HCT116 (cell line): Measurements from ENCODE around the gene CCR7. TPM values are rescaled to one million over a fixed set of nuclear protein-coding genes. Genes with fewer than 3 reads are reported as not detected.

Source experiments
- ATAC-seq: fragments of 200-7000 bp; cut with Tn5 transposase; 2 replicates; pipeline ENCODE4 v1.9.1; 2020; ENCODE audit warnings: mild to moderate bottlenecking, moderate library complexity
- BruUV-seq: library from RNA; stranded (reverse); fragments of 400-500 nt; replicated peaks from 2 replicates; lab custom pipeline; 2021; lab: Mats Ljungman, UMichigan
- CTCF ChIA-PET: fragments of 300-600 bp; sonication (Branson Sonifier 250); formaldehyde crosslinking; loops from one replicate; lab custom pipeline; 2021; ENCODE audit warnings: antibody characterized with exemption; lab: Charles Lee
- POLR2A ChIA-PET: fragments of 300-600, 350-600 bp; sonication (Branson Sonifier 250); formaldehyde crosslinking; loops from one replicate; lab custom pipeline; 2021; ENCODE audit warnings: antibody characterized with exemption; lab: Charles Lee
- RAD21 ChIA-PET, 2 experiments: fragments of 300-600 bp; sonication (Branson Sonifier 250); formaldehyde crosslinking; loops; one replicate each; lab custom pipeline; 2023; ENCODE audit warnings: low total read pairs in 2 of 2; ENCODE audit not compliant: uncharacterized antibody in 2 of 2, unreplicated experiment in 2 of 2, low non-redundant PET in 1 of 2; lab: Charles Lee
- DNase-seq: peaks from one replicate; pipeline ENCODE4 v3.0.0-alpha.2; 2010; ENCODE audit warnings: low read depth, low spot score
- H2AFZ ChIP-seq: fragments of 200-600 bp; shearing (Covaris generic), sonication (generic); 2 replicates; pipeline ENCODE4 v1.6.1; 2017; ENCODE audit warnings: low read depth, mixed run types, mixed read lengths, antibody characterized with exemption, low read length; ENCODE audit not compliant: poor library complexity, severe bottlenecking
- H3K27ac ChIP-seq: 2 replicates; pipeline ENCODE4 v1.5.1; 2012; ENCODE audit warnings: low read depth, low read length
- H3K27me3 ChIP-seq: fragments of 200-600 bp; sonication (generic); 2 replicates; pipeline ENCODE4 v1.6.1; 2016; ENCODE audit warnings: mixed run types, low read length, mixed read lengths; ENCODE audit not compliant: insufficient read depth
- H3K36me3 ChIP-seq, 2 experiments: fragments of 200-500 bp in 1 of 2; fragments of 200-600 bp in 1 of 2; sonication (Bioruptor generic) in 1 of 2; sonication (generic) in 1 of 2; 2 replicates each; pipeline versions ENCODE4 v1.5.1 to v1.6.1; 2014 to 2016; ENCODE audit warnings: low read length in 2 of 2, inconsistent platforms in 1 of 2, mixed read lengths in 1 of 2, mixed run types in 1 of 2; ENCODE audit not compliant: insufficient read depth in 2 of 2, control insufficient read depth in 1 of 2
- H3K4me1 ChIP-seq, 2 experiments: fragments of 200-600 bp in 1 of 2; sonication (generic) in 1 of 2; 2 replicates each; pipeline versions ENCODE4 v1.5.1 to v1.6.1; 2012 to 2017; ENCODE audit warnings: low read length in 2 of 2, inconsistent platforms in 1 of 2, mild to moderate bottlenecking in 1 of 2, mixed read lengths in 1 of 2, mixed run types in 1 of 2, moderate library complexity in 1 of 2; ENCODE audit not compliant: insufficient read depth in 2 of 2, control insufficient read depth in 1 of 2
- H3K4me2 ChIP-seq: fragments of 200-600 bp; sonication (generic); 2 replicates; pipeline ENCODE4 v1.6.1; 2017; ENCODE audit warnings: mixed run types, low read length, mixed read lengths
- H3K4me3 ChIP-seq, 2 experiments: fragments of 200-600 bp in 1 of 2; sonication (generic) in 1 of 2; replicated peaks in 1 of 2; 2 replicates each; pipeline ENCODE4 v1.5.1; 2011 to 2016; ENCODE audit warnings: low read length in 2 of 2, control low read depth in 1 of 2, low read depth in 1 of 2, mild to moderate bottlenecking in 1 of 2, mixed read lengths in 1 of 2, mixed run types in 1 of 2
- H3K79me2 ChIP-seq: fragments of 200-600 bp; sonication (generic); 2 replicates; pipeline ENCODE4 v1.6.1; 2017; ENCODE audit warnings: mild to moderate bottlenecking, mixed run types, low read length, moderate library complexity, mixed read lengths; ENCODE audit not compliant: insufficient read depth
- H3K9ac ChIP-seq: fragments of 200-600 bp; sonication (generic); 2 replicates; pipeline ENCODE4 v1.6.1; 2016; ENCODE audit warnings: low read length, mixed read lengths
- H3K9me2 ChIP-seq: fragments of 200-600 bp; sonication (generic), shearing (Covaris generic); 2 replicates; pipeline ENCODE4 v1.6.1; 2017; ENCODE audit warnings: mixed run types, mild to moderate bottlenecking, moderate library complexity; ENCODE audit not compliant: insufficient read depth
- H3K9me3 ChIP-seq, 2 experiments: fragments of 200-500 bp in 1 of 2; fragments of 200-600 bp in 1 of 2; sonication (Bioruptor generic) in 1 of 2; sonication (generic) in 1 of 2; 2 replicates each; pipeline ENCODE4 v1.6.1; 2014 to 2017; ENCODE audit warnings: low read length in 2 of 2, mixed read lengths in 2 of 2, inconsistent platforms in 1 of 2, low read depth in 1 of 2, mild to moderate bottlenecking in 1 of 2, mixed run types in 1 of 2, moderate library complexity in 1 of 2; ENCODE audit not compliant: control insufficient read depth in 1 of 2, insufficient read depth in 1 of 2
- H4K20me1 ChIP-seq: fragments of 200-600 bp; sonication (generic), shearing (Covaris generic); 2 replicates; pipeline ENCODE4 v1.6.1; 2017; ENCODE audit warnings: mixed run types, mild to moderate bottlenecking, moderate library complexity; ENCODE audit not compliant: insufficient read depth
- CBX3 ChIP-seq: IDR thresholded peaks from 2 replicates; pipeline ENCODE4 v1.6.1; 2012; ENCODE audit warnings: low read depth
- CEBPB ChIP-seq: IDR thresholded peaks from 2 replicates; pipeline ENCODE4 v1.6.1; 2012; ENCODE audit warnings: low read depth
- EZH2phosphoT487 ChIP-seq: fragments of 200-600 bp; IDR thresholded peaks from 2 replicates; pipeline ENCODE4 v1.6.1; 2018; ENCODE audit warnings: antibody characterized with exemption, borderline replicate concordance
- JUND ChIP-seq: IDR thresholded peaks from 2 replicates; pipeline ENCODE4 v1.6.1; 2012
- RAD21 ChIP-seq: IDR thresholded peaks from 2 replicates; pipeline ENCODE4 v1.6.1; 2012; ENCODE audit warnings: low read depth, mild to moderate bottlenecking
- SRF ChIP-seq: IDR thresholded peaks from 2 replicates; pipeline ENCODE4 v1.6.1; 2012; ENCODE audit warnings: low read depth
- TCF7L2 ChIP-seq: IDR thresholded peaks from 2 replicates; pipeline ENCODE4 v1.7.0; 2011; ENCODE audit warnings: borderline replicate concordance, inconsistent platforms; ENCODE audit not compliant: insufficient read depth, insufficient read length; ENCODE audit errors: extremely low read depth
- YY1 ChIP-seq: IDR thresholded peaks from 2 replicates; pipeline ENCODE4 v1.6.1; 2011; ENCODE audit warnings: low read length, low read depth, moderate library complexity, mild to moderate bottlenecking; ENCODE audit not compliant: insufficient replicate concordance; ENCODE audit errors: extremely low read depth
- ZFX ChIP-seq: fragments of 450-650 bp; IDR thresholded peaks from 2 replicates; pipeline ENCODE4 v1.6.1; 2017
- ZNF274 ChIP-seq: fragments of 200-500 bp; sonication (Bioruptor generic); IDR thresholded peaks from 2 replicates; pipeline ENCODE4 v1.6.1; 2014; ENCODE audit warnings: mild to moderate bottlenecking, low read depth, low read length, inconsistent platforms
- intact Hi-C: fragments of 100-400 bp; cut with micrococcal nuclease; formaldehyde crosslinking; loops from 2 replicates; pipeline ENCODE4 v1.10.0; 2022
- total RNA-seq: library from RNA; stranded (reverse); gene quantifications from one replicate; pipeline ENCODE4 v1.2.1, GENCODE V29; 2021; ENCODE audit not compliant: unreplicated experiment
- TF ChIP-seq, protein P1 (sequence below): IDR thresholded peaks from 2 replicates; pipeline ENCODE4 v1.6.1; 2012; ENCODE audit warnings: low read depth
- TF ChIP-seq, protein P2 (sequence below): IDR thresholded peaks from 2 replicates; pipeline ENCODE4 v1.6.1; 2012
- TF ChIP-seq, protein P3 (sequence below): IDR thresholded peaks from 2 replicates; pipeline ENCODE4 v1.6.1; 2012
- TF ChIP-seq, protein P4 (sequence below): IDR thresholded peaks from 2 replicates; pipeline ENCODE4 v1.6.1; 2011; ENCODE audit warnings: mild to moderate bottlenecking, low read length, moderate library complexity; ENCODE audit not compliant: insufficient replicate concordance; ENCODE audit errors: extremely low read depth

CCR7 gene
- total RNA-seq, 1 experiment from 2014 or later = 0.69 TPM

DNA sequence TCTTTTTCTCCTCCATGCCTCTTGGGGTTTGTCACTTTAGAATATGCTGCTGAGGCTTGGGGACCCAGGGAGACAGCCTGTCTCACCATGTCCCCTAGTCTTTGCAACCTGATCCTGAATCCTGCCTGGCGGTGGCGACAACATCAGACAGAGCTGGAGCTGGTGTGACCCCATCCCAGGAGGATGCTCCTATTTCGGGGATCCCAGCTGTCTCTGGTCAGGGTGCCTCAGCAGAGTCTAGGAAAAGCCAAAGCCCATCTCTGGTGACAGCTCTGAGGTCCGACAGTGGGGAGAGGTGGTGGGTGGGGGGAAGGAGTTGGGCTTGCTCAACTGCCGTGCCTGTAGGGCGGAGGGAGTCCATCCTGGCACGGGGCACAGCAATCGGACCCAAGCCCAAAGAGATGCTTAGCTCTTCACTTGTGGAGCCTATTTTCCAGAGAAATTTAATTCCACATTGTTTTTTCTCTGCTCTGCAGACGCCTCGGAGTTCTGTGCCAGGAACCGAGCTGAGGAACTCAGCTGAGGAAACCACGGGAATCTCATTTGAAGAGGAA lies 53.5 kb downstream of the CCR7 start (continued):
- TF ChIP-seq, protein P1, sequence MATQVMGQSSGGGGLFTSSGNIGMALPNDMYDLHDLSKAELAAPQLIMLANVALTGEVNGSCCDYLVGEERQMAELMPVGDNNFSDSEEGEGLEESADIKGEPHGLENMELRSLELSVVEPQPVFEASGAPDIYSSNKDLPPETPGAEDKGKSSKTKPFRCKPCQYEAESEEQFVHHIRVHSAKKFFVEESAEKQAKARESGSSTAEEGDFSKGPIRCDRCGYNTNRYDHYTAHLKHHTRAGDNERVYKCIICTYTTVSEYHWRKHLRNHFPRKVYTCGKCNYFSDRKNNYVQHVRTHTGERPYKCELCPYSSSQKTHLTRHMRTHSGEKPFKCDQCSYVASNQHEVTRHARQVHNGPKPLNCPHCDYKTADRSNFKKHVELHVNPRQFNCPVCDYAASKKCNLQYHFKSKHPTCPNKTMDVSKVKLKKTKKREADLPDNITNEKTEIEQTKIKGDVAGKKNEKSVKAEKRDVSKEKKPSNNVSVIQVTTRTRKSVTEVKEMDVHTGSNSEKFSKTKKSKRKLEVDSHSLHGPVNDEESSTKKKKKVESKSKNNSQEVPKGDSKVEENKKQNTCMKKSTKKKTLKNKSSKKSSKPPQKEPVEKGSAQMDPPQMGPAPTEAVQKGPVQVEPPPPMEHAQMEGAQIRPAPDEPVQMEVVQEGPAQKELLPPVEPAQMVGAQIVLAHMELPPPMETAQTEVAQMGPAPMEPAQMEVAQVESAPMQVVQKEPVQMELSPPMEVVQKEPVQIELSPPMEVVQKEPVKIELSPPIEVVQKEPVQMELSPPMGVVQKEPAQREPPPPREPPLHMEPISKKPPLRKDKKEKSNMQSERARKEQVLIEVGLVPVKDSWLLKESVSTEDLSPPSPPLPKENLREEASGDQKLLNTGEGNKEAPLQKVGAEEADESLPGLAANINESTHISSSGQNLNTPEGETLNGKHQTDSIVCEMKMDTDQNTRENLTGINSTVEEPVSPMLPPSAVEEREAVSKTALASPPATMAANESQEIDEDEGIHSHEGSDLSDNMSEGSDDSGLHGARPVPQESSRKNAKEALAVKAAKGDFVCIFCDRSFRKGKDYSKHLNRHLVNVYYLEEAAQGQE = no peak
- TF ChIP-seq, protein P2, sequence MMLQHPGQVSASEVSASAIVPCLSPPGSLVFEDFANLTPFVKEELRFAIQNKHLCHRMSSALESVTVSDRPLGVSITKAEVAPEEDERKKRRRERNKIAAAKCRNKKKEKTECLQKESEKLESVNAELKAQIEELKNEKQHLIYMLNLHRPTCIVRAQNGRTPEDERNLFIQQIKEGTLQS = no peak
- TF ChIP-seq EZH2phosphoT487 = no peak
- no peak for TF ChIP-seq CBX3
- TF ChIP-seq ZNF274 = no peak

DNA sequence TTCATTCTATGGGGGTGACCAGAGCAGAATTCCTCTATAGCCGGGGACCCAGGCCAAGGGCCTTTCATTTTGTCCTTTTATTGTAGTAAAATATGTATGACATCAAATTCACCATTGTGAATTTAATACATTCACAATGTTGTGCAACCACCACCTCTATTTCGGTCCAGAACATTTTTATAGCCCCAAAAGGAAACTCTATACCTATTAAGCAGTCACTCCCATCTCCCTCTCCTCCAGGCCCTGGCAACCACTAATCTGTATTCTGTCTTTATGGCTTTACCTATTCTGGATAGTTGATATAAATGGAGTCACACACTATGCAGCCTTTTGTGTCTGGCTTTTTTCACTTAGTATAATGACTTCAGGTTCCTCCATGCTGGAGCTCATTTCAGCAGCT lies 54.1 kb downstream of the CCR7 start:
- Histone ChIP-seq H3K4me1 (peaks cover 48 to 75% of the 10 kb centered on the region in 2 experiments), H2AFZ (peak overlapping the region; percentile 67), H3K4me3 (no peak overlapping the region), H3K9me3 (no peaks in the 10 kb centered on the region), H3K9me2 (no peaks in the 10 kb centered on the region), H3K79me2 (no peaks in the 10 kb centered on the region), H3K36me3 (no peaks in the 10 kb centered on the region), H3K27me3 (no peaks in the 10 kb centered on the region), H4K20me1 (no peaks in the 10 kb centered on the region), H3K27ac (no peak overlapping the region), H3K9ac (peak overlapping the region; percentile 48), H3K4me2 (peak overlapping the region; percentile 66)
- no peak for ATAC-seq
- BruUV-seq = no TSS peak
- CTCF ChIA-PET = interaction anchor here (1.4 to 1.9 kb wide), 2 partner anchors 22 to 49 kb away, joined by 3 to 9 read pairs; no protein-coding TSS in a partner anchor
- DNase-seq = no peak
- RAD21 ChIA-PET = no interaction called here
- intact Hi-C loops = no loop called here
- POLR2A ChIA-PET = interaction anchor here (1.3 to 2.2 kb wide), 3 partner anchors 9 to 94 kb away, joined by 3 to 5 read pairs (median 5); partner anchors contain the start of genes TNS4 and TOP2A
- TF ChIP-seq EZH2phosphoT487 = no peak
- TF ChIP-seq, protein P3, sequence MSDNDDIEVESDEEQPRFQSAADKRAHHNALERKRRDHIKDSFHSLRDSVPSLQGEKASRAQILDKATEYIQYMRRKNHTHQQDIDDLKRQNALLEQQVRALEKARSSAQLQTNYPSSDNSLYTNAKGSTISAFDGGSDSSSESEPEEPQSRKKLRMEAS = no peak
- TF ChIP-seq, protein P4, sequence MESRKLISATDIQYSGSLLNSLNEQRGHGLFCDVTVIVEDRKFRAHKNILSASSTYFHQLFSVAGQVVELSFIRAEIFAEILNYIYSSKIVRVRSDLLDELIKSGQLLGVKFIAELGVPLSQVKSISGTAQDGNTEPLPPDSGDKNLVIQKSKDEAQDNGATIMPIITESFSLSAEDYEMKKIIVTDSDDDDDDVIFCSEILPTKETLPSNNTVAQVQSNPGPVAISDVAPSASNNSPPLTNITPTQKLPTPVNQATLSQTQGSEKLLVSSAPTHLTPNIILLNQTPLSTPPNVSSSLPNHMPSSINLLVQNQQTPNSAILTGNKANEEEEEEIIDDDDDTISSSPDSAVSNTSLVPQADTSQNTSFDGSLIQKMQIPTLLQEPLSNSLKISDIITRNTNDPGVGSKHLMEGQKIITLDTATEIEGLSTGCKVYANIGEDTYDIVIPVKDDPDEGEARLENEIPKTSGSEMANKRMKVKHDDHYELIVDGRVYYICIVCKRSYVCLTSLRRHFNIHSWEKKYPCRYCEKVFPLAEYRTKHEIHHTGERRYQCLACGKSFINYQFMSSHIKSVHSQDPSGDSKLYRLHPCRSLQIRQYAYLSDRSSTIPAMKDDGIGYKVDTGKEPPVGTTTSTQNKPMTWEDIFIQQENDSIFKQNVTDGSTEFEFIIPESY = no peak
- no peak for TF ChIP-seq SRF
- TF ChIP-seq YY1 = no peak
- TF ChIP-seq TCF7L2 = no peak
- TF ChIP-seq, protein P1 = no peak
- no peak for TF ChIP-seq RAD21
- TF ChIP-seq JUND = no peak
- no peak for TF ChIP-seq CEBPB
- no peak for TF ChIP-seq ZFX
- TF ChIP-seq CBX3 = no peak
